ENCODE measurements around the gene SERAC1.

DNA sequence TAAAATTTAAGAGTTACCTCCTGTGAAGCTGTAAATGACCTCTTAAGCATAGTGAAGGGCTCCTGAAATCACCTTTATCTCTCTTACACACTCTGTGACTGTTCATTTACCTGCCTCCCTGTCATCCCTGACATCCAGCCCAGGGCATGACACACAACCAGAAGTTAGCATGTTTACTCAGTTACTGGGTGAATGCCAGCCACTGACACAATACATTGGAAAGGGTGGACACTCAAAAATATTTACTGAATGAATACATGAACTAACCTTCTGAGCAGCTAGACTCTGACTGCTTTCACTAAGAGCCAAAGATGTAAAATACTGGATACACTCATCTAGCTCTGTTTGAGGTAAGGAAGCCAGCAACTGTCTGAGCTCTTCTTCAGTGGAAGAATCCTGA is 25.3 kb downstream of the SERAC1 start:
- no peak for TF ChIP-seq POLR2A (IDR thresholded peaks at IDR 0.05)
- TF ChIP-seq, protein P1, sequence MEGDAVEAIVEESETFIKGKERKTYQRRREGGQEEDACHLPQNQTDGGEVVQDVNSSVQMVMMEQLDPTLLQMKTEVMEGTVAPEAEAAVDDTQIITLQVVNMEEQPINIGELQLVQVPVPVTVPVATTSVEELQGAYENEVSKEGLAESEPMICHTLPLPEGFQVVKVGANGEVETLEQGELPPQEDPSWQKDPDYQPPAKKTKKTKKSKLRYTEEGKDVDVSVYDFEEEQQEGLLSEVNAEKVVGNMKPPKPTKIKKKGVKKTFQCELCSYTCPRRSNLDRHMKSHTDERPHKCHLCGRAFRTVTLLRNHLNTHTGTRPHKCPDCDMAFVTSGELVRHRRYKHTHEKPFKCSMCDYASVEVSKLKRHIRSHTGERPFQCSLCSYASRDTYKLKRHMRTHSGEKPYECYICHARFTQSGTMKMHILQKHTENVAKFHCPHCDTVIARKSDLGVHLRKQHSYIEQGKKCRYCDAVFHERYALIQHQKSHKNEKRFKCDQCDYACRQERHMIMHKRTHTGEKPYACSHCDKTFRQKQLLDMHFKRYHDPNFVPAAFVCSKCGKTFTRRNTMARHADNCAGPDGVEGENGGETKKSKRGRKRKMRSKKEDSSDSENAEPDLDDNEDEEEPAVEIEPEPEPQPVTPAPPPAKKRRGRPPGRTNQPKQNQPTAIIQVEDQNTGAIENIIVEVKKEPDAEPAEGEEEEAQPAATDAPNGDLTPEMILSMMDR (IDR thresholded peaks at IDR 0.05): no peak
- no peak for TF ChIP-seq EP300 (IDR thresholded peaks at IDR 0.05)
- TF ChIP-seq POLR2AphosphoS5 (IDR thresholded peaks at IDR 0.05): no peak

All from gastroesophageal sphincter (tissue), 3 donors.